Retinal pigment epithelial cell (primary cell): ENCODE data around the gene RHOU.
"Not testable (repeated sequence)": the region's sequence is repeated elsewhere in the genome, so short reads cannot be mapped to it uniquely, and the experiment has no call there.

ENCODE experiments used
- DNase-seq: peaks from one replicate; pipeline ENCODE4 v3.0.0-alpha.2; 2010; ENCODE audit warnings: low read depth
- H3K4me3 ChIP-seq: 2 replicates; pipeline ENCODE4 v1.5.1; 2011; ENCODE audit warnings: mild to moderate bottlenecking, low read length, control low read depth, moderate library complexity
- CTCF ChIP-seq: conservative IDR thresholded peaks from 2 replicates; pipeline ENCODE4 v1.5.1; 2011; ENCODE audit warnings: low read depth, low read length, control low read depth, inconsistent platforms

RHOU gene

GRCh38 chr1:228734881-228735801 is at the start of gene RHOU:
Gene RHOU, plus strand, starts transcription at chr1:228735479. Its CDS starts 264 bp downstream, at chr1:228735743.
- peak; percentile 16 for TF ChIP-seq CTCF
- no peak for DNase-seq
- peak within 1 kb of the TSS; percentile 49 for H3K4me3 ChIP-seq

- DNase-seq = no peak
- no peak for TF ChIP-seq CTCF
- H3K4me3 ChIP-seq = no peak overlapping the region
These were observed 47.7 kb upstream of the RHOU start for GRCh38 chr1:228687587-228687986.

GRCh38 chr1:228689255-228689654 is 46.0 kb upstream of the RHOU start:
- DNase-seq = no peak
- TF ChIP-seq CTCF = no peak
- H3K4me3 ChIP-seq = no peak overlapping the region

GRCh38 chr1:228691211-228691610 is 44.1 kb upstream of the RHOU start:
- TF ChIP-seq CTCF = no peak
- no peak for DNase-seq
- H3K4me3 ChIP-seq = no peak overlapping the region

GRCh38 chr1:228691926-228692325 is 43.4 kb upstream of the RHOU start:
- H3K4me3 ChIP-seq = no peak overlapping the region
- peak; percentile 50 for TF ChIP-seq CTCF
- peak; percentile 8 for DNase-seq

- H3K4me3 ChIP-seq, DNase-seq: not testable (repeated sequence)
These were observed 40.8 kb upstream of the RHOU start for GRCh38 chr1:228694447-228694846.

- DNase-seq = no peak
- no peak for TF ChIP-seq CTCF
- no peak overlapping the region for H3K4me3 ChIP-seq
These were observed 40.0 kb upstream of the RHOU start for GRCh38 chr1:228695015-228695955.
